Measurements from ENCODE around the gene ABHD3. TPM values are rescaled to one million over a fixed set of nuclear protein-coding genes. Genes with fewer than 3 reads are reported as not detected.

The ABHD3 gene
- total and polyA plus RNA-seq, 2 of the 8 experiments (the other 6 are each of a cell fraction or from before 2014, with no cell fraction given), result 8.4 to 12.1 TPM

DNA sequence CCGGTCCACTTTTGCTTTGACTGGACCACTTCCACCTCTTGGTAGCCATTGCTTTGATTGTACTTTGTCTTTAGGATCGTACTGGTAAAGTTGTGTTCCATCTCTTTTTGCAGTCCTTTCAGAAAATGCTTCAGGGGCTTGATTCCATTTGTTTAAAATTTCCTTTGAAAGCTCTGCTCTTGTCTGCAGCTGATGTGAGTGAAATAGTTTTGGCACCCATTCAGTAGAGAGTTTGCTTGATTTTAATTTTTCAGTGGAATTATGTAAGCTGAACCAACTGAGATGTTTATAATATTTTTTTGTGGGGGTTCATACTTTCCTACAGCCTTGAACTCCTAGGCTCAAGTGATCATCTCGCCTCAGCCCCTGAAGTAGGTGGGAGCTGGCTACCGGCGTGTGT is 28.4 kb upstream of the ABHD3 start (continued):
- TF ChIP-seq, protein P1, sequence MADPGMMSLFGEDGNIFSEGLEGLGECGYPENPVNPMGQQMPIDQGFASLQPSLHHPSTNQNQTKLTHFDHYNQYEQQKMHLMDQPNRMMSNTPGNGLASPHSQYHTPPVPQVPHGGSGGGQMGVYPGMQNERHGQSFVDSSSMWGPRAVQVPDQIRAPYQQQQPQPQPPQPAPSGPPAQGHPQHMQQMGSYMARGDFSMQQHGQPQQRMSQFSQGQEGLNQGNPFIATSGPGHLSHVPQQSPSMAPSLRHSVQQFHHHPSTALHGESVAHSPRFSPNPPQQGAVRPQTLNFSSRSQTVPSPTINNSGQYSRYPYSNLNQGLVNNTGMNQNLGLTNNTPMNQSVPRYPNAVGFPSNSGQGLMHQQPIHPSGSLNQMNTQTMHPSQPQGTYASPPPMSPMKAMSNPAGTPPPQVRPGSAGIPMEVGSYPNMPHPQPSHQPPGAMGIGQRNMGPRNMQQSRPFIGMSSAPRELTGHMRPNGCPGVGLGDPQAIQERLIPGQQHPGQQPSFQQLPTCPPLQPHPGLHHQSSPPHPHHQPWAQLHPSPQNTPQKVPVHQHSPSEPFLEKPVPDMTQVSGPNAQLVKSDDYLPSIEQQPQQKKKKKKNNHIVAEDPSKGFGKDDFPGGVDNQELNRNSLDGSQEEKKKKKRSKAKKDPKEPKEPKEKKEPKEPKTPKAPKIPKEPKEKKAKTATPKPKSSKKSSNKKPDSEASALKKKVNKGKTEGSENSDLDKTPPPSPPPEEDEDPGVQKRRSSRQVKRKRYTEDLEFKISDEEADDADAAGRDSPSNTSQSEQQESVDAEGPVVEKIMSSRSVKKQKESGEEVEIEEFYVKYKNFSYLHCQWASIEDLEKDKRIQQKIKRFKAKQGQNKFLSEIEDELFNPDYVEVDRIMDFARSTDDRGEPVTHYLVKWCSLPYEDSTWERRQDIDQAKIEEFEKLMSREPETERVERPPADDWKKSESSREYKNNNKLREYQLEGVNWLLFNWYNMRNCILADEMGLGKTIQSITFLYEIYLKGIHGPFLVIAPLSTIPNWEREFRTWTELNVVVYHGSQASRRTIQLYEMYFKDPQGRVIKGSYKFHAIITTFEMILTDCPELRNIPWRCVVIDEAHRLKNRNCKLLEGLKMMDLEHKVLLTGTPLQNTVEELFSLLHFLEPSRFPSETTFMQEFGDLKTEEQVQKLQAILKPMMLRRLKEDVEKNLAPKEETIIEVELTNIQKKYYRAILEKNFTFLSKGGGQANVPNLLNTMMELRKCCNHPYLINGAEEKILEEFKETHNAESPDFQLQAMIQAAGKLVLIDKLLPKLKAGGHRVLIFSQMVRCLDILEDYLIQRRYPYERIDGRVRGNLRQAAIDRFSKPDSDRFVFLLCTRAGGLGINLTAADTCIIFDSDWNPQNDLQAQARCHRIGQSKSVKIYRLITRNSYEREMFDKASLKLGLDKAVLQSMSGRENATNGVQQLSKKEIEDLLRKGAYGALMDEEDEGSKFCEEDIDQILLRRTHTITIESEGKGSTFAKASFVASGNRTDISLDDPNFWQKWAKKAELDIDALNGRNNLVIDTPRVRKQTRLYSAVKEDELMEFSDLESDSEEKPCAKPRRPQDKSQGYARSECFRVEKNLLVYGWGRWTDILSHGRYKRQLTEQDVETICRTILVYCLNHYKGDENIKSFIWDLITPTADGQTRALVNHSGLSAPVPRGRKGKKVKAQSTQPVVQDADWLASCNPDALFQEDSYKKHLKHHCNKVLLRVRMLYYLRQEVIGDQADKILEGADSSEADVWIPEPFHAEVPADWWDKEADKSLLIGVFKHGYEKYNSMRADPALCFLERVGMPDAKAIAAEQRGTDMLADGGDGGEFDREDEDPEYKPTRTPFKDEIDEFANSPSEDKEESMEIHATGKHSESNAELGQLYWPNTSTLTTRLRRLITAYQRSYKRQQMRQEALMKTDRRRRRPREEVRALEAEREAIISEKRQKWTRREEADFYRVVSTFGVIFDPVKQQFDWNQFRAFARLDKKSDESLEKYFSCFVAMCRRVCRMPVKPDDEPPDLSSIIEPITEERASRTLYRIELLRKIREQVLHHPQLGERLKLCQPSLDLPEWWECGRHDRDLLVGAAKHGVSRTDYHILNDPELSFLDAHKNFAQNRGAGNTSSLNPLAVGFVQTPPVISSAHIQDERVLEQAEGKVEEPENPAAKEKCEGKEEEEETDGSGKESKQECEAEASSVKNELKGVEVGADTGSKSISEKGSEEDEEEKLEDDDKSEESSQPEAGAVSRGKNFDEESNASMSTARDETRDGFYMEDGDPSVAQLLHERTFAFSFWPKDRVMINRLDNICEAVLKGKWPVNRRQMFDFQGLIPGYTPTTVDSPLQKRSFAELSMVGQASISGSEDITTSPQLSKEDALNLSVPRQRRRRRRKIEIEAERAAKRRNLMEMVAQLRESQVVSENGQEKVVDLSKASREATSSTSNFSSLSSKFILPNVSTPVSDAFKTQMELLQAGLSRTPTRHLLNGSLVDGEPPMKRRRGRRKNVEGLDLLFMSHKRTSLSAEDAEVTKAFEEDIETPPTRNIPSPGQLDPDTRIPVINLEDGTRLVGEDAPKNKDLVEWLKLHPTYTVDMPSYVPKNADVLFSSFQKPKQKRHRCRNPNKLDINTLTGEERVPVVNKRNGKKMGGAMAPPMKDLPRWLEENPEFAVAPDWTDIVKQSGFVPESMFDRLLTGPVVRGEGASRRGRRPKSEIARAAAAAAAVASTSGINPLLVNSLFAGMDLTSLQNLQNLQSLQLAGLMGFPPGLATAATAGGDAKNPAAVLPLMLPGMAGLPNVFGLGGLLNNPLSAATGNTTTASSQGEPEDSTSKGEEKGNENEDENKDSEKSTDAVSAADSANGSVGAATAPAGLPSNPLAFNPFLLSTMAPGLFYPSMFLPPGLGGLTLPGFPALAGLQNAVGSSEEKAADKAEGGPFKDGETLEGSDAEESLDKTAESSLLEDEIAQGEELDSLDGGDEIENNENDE (IDR thresholded peaks at IDR 0.05; ENCODE audit: insufficient replicate concordance, low read length), result no peak

Measured in H1 (cell line).